Glutamatergic neuron (in vitro differentiated cells): ENCODE data around the gene AK8. TPM values are rescaled to one million over a fixed set of nuclear protein-coding genes. Genes with fewer than 3 reads are reported as not detected.

Source experiments
- DNase-seq: peaks from one replicate; pipeline ENCODE4 v3.0.0; 2022
- H3K27ac Mint-ChIP-seq: one replicate; pipeline ENCODE4 v1.8.0; 2020; ENCODE audit warnings: mild to moderate bottlenecking, mixed read lengths, inconsistent platforms; ENCODE audit not compliant: unreplicated experiment
- H3K27me3 Mint-ChIP-seq: one replicate; pipeline ENCODE4 v1.8.0; 2020; ENCODE audit warnings: mild to moderate bottlenecking, moderate library complexity, mixed read lengths, inconsistent platforms; ENCODE audit not compliant: unreplicated experiment
- H3K36me3 Mint-ChIP-seq: one replicate; pipeline ENCODE4 v1.8.0; 2020; ENCODE audit warnings: mild to moderate bottlenecking, mixed read lengths, inconsistent platforms; ENCODE audit not compliant: unreplicated experiment
- H3K4me1 Mint-ChIP-seq: one replicate; pipeline ENCODE4 v1.8.0; 2020; ENCODE audit warnings: mild to moderate bottlenecking, low read depth, mixed read lengths, inconsistent platforms; ENCODE audit not compliant: unreplicated experiment
- H3K4me3 Mint-ChIP-seq: one replicate; pipeline ENCODE4 v1.8.0; 2020; ENCODE audit warnings: mild to moderate bottlenecking, mixed read lengths, inconsistent platforms; ENCODE audit not compliant: unreplicated experiment
- H3K9me3 Mint-ChIP-seq: one replicate; pipeline ENCODE4 v1.8.0; 2020; ENCODE audit warnings: mild to moderate bottlenecking, moderate library complexity, mixed read lengths, inconsistent platforms; ENCODE audit not compliant: unreplicated experiment
- total RNA-seq: library from RNA; stranded (reverse); fragmentation: NEBNext Ultra II Directional; extraction: Animal tissue kit (Norgen Biotek cat#: 25700); gene quantifications from one replicate; pipeline ENCODE4 v1.2.1, GENCODE V29; 2021; ENCODE audit not compliant: unreplicated experiment
- TF ChIP-seq, protein P1 (sequence below): fragments of 200-600 bp; sonication (generic); IDR thresholded peaks from one replicate; pipeline ENCODE4 v1.5.0; 2021; ENCODE audit not compliant: partially characterized antibody, unreplicated experiment

The AK8 gene
- total RNA-seq, 1 donor from 2014 or later: 0.44 TPM

GRCh38 chr9:132699956-132700355 lies 178.1 kb downstream of the AK8 start:
- no peak for DNase-seq
- TF ChIP-seq, protein P1, sequence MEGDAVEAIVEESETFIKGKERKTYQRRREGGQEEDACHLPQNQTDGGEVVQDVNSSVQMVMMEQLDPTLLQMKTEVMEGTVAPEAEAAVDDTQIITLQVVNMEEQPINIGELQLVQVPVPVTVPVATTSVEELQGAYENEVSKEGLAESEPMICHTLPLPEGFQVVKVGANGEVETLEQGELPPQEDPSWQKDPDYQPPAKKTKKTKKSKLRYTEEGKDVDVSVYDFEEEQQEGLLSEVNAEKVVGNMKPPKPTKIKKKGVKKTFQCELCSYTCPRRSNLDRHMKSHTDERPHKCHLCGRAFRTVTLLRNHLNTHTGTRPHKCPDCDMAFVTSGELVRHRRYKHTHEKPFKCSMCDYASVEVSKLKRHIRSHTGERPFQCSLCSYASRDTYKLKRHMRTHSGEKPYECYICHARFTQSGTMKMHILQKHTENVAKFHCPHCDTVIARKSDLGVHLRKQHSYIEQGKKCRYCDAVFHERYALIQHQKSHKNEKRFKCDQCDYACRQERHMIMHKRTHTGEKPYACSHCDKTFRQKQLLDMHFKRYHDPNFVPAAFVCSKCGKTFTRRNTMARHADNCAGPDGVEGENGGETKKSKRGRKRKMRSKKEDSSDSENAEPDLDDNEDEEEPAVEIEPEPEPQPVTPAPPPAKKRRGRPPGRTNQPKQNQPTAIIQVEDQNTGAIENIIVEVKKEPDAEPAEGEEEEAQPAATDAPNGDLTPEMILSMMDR: no peak
- H3K36me3 Mint-ChIP-seq: peaks cover 23% of the 10 kb centered on the region
- no peaks in the 10 kb centered on the region for H3K4me1 Mint-ChIP-seq
- H3K27ac Mint-ChIP-seq: no peak overlapping the region
- H3K9me3 Mint-ChIP-seq: peaks cover 7% of the 10 kb centered on the region
- peaks cover 2% of the 10 kb centered on the region for H3K27me3 Mint-ChIP-seq
- no peak overlapping the region for H3K4me3 Mint-ChIP-seq

- peaks cover 25% of the 10 kb centered on the region for H3K36me3 Mint-ChIP-seq
- peaks cover 7% of the 10 kb centered on the region for H3K9me3 Mint-ChIP-seq
- no peak for DNase-seq
- no peak overlapping the region for H3K27ac Mint-ChIP-seq
- no peaks in the 10 kb centered on the region for H3K4me1 Mint-ChIP-seq
- TF ChIP-seq, protein P1: no peak
- H3K27me3 Mint-ChIP-seq: peaks cover 2% of the 10 kb centered on the region
- H3K4me3 Mint-ChIP-seq: no peak overlapping the region
These were observed 179.1 kb downstream of the AK8 start for GRCh38 chr9:132698989-132699388.

DNA sequence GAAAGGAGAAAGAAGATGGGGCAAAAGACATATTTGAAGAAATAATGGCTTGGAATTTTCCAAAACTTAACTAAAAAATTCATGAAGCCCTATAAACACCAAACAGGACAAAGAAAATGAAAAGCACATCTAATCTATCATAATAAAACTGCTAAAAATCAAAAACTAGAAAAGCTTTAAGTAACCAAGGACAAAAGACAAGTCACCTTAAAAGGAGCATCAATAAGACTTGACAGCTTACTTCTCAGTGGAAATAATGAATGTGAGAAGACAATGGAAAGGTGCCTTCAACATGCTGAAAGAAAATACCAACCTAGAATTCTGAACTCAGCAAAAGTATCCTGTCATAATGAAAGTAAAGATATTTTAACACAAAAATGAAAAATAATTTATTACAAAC lies 180.9 kb downstream of the AK8 start:
- DNase-seq: no peak
- Mint-ChIP-seq H3K36me3 (peaks cover 21% of the 10 kb centered on the region), H3K4me3 (no peak overlapping the region), H3K27ac (no peak overlapping the region), H3K27me3 (no peaks in the 10 kb centered on the region), H3K4me1 (no peaks in the 10 kb centered on the region), H3K9me3 (peaks cover 5% of the 10 kb centered on the region)
- TF ChIP-seq, protein P1: no peak

DNA sequence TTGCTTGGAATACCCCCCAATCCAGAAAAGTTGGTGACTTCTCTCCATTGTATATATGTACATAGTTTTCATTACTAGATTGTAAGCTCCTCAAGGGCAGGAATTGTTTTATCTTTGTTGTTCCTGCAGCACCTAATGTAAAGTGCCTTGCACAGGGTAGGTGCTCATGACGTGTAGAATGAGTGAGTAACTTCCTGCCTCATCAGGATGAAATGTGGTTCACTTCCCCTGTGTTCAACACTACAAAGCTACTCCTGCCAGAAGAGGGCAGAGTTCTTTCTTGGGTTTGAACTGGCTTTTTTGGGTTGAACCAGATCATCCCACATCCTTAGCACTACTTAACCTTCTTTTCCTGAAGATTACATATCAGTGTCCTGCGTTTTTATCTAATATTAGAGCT lies 183.9 kb downstream of the AK8 start:
- Mint-ChIP-seq H3K4me1 (no peaks in the 10 kb centered on the region), H3K9me3 (peaks cover 5% of the 10 kb centered on the region), H3K4me3 (no peak overlapping the region), H3K36me3 (peaks cover 21% of the 10 kb centered on the region), H3K27ac (no peak overlapping the region), H3K27me3 (no peaks in the 10 kb centered on the region)
- TF ChIP-seq, protein P1: no peak
- DNase-seq: no peak

GRCh38 chr9:132690696-132691095 lies 187.4 kb downstream of the AK8 start:
- DNase-seq: no peak
- Mint-ChIP-seq H3K4me3 (no peak overlapping the region), H3K4me1 (no peaks in the 10 kb centered on the region), H3K9me3 (no peaks in the 10 kb centered on the region), H3K27me3 (no peaks in the 10 kb centered on the region), H3K36me3 (peaks cover 5% of the 10 kb centered on the region), H3K27ac (no peak overlapping the region)
- TF ChIP-seq, protein P1: no peak
